HG02610 (cell line): ENCODE results near the gene MTSS2.
"Not testable (repeated sequence)": the region's sequence is repeated elsewhere in the genome, so short reads cannot be mapped to it uniquely, and the experiment has no call there.

Experiments used
- ATAC-seq: cut with Tn5 transposase; IDR thresholded peaks from one replicate; pipeline ENCODE4 v1.9.1; 2021; ENCODE audit warnings: mild to moderate bottlenecking, moderate library complexity; ENCODE audit not compliant: unreplicated experiment

MTSS2 gene

DNA sequence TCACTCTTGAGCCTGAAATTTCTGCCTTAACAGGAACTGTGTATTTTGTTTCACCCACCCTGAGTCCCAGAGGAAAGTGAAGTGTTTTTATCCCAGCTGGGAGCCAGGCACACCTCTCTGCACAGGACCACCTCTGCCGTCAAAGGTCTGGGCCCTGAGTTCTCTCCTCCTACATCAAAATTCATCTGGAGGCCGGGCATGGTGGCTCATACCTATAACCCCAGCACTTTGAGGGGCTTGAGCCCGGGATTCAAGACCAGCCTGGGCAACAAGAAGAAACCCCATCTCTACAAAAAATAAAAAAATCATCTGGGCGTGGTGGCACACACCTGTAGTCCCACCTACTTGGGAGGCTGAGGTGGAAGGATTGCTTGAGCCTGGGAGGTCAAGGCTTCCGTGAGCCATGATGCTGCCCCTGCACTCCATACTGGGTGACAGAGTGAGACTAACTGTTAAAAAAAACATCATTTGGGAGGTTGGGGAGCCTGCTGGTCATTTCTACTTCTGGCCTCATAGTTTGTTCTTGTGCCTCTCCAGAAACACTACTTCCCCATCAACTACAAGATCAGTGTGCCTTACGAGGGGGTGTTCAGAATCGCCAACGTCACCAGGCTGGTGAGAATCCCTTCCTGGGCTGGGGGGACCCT is 29.7 kb downstream of the MTSS2 start:
- no peak for ATAC-seq

DNA sequence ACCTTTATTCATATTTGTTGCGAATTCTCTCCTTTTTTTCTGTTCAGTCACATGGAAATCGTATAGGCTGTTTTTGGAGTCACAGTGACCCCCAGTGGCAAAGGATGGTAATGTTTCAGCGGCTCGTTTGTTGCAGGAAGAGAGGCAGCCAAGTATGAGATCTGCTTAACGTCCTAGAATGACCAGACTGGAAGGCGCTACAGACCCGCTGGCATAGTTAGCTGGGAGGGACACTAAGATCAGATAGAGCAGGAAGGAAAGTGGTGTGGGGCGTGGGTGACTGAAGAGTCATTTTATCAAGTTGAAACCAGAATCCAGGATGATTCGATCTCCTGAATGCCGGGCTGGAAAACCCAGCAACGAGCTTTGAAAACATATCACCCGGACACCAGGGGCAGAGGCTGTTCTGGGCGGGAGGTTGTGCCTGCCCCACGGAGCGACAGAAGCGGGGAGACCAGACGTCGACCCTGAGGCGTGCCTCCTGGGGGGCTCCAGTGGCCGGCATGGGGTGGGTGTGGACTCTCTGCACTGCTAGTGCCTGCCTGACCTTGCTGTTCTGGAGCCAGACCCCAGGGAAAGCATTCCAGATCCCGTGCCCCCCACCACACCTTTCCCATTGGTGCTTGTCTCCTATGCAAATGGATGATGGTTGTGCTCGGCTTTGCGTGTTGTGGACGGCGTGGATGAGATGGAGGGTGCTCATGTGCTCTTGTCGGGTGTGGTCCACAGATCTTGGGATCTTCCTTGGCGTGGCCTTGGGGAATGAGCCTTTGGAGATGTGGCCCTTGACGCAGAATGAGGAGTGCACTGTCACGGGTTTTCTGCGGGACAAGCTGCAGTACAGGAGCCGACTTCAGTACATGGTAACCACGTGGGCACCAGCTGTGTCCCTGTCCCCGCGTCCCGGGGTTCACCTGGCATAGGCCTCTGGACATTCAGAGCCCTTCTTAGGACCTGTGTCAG is 31.8 kb downstream of the MTSS2 start:
- ATAC-seq: no peak

DNA sequence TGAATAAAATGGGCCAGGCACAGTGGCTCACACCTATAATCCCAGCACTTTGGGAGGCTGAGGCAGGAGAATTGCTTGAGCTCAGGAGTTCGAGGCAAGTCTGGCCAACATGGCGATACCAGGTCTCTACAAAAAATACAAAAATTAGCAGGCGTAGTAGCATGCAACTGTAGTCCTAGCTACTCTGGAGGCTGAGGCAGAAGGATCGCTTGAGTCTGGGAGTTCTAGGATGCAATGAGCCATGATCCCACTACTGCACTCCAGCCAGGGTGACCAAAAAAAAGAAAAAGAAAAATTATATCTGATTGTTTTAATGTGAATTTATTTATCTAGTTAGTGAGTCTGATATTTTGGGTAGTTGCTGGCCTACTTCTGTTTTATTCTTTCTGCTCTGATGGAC is 32.4 kb downstream of the MTSS2 start:
- ATAC-seq: no peak

DNA sequence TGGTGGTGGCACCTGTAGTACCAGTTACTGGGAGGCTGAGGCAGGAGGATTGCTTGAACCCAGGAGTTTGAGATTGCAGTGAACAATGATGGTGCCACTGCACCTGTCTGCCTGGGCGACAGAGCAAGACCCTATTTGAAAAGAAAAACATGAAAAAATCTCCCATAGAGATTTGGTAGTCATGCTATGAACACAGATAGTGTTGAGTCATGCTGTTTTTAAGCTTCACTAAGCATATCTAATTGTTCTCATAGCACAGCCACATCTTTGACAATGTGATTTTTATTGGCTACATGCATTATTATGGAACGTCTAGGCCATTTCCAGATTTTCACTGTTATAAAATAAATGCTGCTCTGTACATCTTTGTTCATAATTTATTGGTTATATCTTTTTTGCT is 33.5 kb downstream of the MTSS2 start:
- ATAC-seq: no peak

DNA sequence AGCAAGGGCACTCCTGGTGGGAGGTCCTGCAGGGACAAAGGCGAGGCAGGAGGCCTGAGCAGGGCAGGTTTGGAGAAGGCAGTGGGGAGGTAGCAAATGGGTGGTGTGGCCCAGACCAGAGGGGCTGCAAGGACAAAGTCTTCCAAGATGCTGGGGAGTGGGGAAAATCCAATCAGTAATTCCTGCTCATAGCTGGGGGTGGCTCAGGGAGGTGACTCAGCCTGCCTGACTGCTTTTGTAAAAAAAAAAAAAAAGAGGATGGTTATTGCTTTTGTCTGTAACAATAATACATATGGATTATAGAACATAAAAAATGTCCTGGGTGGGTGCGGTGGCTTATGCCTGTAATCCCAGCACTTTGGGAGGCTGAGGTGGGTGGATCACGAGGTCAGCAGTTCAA is 34.3 kb downstream of the MTSS2 start:
- no peak for ATAC-seq

DNA sequence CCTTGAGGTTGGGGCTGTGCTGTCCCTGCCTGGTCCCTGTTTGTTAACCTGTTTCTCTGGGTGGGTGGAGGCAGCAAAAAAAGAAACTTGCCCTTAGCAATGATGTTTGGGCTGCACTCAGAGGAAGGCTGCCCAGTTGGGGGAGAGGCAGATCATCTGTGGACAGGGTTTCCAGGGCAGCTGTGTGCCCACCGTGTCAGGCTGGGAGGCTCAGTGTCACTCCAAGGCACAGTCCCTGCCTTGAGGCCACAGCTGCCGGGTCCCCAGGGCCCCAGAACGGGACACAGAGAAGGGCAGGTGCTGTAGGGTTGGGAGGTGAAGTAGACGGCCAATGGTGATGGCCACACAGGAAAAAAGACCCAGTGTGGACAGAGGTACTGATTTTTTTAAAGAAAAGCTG is 35.6 kb downstream of the MTSS2 start:
- ATAC-seq: no peak

DNA sequence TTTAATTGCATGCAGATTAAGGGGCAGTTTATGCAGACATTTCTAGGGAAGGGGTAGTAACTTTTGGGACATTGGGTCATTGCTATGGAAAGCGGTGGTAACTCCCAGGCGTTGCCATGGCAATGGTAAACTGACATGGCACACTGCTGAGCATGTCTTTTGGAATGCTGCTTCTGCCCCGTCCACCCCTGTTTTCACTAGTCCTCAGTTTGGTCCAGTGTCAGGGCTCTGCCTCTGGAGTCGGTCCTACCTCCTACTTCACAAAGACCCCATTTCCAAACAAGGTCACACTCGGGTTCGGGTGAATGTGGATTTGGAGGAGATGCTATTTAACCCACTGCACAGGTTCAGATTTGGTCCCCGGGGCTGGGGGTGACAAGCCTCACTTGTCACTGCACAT is 36.6 kb downstream of the MTSS2 start:
- no peak for ATAC-seq

DNA sequence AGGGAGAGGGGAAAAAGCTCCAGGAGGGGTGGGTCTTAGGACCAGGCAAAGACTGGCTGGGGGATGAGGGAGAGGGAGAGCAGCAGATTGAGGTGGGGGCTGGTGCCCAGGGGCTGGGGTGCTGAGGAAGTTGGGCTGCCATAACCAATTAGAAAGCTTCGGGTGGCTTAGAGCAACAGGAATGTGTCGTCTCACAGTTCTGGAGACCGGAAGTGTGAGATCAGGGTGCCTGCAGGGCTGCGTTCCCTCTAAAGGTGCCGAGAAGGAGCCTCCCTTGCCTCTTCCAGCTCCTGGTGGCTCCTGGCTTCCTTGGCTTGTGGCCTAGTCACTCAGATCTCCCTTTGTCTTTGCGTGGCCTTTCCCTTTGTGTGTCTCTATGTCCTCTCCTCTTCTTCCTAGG is 37.2 kb downstream of the MTSS2 start:
- no peak for ATAC-seq

DNA sequence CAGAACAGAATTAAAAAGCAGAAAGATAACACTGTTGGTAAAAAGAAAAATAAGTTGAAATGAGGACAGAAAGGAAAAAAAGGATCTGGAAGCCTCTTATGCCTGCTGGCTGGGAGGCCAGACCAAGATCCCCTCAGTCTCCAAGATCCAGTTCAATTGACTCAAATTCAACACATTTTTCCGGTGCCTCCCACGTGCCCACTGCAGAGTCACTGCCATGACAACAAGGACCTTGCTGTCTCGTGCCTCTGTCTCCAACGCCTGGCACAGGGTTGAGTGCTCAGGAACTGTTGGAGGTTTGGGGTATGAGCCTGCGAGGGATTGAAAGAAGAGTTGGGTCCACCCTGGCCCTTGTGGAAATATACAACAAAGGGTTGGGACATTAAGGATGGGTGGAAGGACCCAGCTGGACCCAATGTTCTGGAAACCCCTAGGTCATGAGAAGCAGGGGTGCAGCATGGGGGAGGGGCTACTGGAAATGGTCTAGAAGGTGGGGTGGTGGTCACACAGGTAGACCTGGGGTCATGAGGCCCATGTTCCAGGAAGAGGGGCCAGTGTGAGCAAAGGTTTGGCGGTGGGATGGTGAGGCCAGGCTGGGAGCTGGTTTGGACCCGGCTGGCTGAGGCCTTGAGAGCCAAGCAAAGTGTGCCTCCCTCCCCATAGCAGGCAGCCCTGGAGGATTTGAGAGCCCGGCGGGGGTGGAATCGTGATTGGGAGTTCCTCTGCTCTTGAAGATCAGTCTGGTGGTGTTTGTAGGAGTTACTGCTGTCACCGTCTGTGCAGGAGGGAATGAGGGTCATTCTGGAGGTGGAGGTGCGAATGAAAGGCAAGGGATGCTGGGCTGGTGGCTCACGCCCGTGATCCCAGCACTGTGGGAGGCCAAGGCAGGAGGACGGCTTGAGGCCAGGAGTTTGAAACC is 38.2 kb downstream of the MTSS2 start:
- ATAC-seq: no peak

DNA sequence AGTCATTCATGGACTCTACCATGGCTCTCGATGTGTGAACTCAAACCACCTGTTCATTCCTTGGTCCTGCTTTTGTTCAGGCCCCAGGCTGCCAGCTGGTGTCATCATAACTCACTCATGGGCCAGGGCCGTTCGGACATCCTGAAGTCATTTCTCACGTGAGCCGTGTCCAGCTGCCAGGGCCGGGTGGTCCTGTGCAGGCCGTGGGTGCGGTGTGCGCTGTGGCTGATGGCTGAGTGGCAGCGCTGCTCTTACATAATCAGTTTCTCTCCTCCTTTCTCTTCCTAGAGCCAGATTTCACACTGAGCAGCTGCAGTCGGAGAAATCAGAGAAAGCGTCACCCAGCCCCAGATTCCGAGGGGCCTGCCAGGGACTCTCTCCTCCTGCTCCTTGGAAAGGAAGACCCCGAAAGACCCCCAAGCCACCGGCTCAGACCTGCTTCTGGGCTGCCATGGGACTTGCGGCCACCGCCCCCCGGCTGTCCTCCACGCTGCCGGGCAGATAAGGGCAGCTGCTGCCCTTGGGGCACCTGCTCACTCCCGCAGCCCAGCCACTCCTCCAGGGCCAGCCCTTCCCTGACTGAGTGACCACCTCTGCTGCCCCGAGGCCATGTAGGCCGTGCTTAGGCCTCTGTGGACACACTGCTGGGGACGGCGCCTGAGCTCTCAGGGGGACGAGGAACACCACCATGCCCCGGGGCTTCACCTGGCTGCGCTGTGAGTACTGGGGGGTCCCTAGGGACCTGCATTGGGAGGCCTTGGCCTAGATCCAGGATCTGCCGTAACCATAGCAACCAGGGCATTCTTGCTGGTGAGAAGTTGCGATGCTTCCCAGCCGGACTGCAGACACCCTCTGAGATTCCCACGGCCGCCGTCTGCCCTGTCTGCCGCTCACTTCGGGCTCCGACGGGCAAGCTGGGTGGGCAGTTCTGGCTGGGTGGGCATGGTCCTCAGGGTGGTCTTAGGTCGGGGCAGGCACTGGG is 39.3 kb downstream of the MTSS2 start, which contains the start of gene IL34:
IL34 (plus strand) TSS at position 300 of the 982 bp plus-strand sequence; CDS start at position 689, 389 bp downstream.
- no peak for ATAC-seq

DNA sequence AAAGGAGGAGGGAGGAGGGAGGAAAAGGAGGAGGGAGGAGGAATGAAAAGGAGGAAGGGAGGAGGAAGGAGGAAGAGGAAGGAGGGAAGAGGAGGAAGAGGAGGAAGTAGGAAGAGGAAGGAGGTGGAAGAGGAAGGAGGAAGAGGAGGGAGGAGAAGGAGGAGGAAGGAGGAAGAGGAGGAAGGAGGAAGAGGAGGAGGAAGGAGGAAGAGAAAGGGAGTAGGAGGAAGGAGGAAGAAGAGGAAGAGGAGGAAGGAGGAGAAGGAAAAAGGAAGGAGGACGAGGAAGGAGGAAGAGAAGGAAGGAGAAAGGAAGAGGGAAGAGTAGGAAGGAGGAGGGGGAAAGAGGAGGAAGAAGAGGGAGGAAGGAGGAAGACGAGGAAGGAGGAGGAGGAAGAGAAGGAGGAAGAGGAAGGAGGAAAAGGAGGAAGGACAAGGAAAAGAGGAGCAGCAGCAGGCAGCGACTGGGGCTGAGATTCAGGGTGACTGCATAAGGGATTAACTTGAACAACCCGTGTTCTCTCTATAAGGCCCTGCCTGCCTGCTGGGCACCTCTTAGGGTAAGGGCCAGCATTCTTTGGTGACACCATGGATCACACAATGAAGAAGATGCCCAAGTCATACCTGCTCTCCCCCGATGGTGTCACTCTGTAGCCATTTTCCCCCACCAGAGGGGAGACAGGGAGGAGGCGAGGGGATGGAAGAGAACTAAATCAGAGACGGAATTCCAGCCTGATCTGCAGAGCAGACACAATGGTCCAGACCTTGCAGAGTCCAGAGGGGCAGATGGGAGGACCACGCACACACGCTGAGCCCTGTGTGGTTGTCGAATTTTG is 40.9 kb downstream of the MTSS2 start:
- no peak for ATAC-seq

DNA sequence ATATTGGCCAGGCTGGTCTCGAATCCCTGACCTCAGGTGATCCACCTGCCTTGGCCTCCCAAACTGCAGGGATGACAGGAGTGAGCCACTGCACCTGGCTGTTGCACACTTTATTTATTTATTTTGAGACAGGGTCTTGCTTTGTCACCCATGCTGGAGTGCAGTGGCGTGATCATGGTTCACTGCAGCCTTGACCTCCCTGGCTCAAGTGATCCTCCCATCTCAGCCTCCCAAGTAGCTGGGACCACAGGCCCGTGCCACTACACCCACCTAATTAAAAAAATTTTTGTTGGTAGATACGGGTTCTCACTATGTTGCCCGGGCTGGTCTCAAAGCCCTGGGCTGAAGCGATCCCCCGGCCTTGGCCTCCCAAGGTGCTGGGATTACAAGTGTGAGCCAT is 42.6 kb downstream of the MTSS2 start:
- ATAC-seq: not testable (repeated sequence)

DNA sequence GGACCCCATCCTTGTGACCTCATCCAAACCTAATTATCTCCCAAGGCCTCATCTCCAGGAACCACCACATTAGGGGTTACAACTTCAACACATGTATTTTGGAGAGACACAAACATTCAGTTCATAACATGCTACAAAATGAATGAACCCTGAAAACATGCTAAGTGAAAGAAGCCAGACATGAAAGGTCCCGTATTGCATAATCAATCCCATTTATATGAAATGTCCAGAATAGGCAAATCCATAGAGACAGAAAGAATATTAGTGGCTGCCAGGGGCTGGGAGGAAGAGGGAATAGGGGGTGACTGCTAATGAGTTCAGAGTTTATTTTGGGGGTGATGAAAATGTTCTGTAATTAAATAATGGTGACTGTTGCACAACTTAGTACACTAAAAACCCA is 43.2 kb downstream of the MTSS2 start:
- no peak for ATAC-seq

DNA sequence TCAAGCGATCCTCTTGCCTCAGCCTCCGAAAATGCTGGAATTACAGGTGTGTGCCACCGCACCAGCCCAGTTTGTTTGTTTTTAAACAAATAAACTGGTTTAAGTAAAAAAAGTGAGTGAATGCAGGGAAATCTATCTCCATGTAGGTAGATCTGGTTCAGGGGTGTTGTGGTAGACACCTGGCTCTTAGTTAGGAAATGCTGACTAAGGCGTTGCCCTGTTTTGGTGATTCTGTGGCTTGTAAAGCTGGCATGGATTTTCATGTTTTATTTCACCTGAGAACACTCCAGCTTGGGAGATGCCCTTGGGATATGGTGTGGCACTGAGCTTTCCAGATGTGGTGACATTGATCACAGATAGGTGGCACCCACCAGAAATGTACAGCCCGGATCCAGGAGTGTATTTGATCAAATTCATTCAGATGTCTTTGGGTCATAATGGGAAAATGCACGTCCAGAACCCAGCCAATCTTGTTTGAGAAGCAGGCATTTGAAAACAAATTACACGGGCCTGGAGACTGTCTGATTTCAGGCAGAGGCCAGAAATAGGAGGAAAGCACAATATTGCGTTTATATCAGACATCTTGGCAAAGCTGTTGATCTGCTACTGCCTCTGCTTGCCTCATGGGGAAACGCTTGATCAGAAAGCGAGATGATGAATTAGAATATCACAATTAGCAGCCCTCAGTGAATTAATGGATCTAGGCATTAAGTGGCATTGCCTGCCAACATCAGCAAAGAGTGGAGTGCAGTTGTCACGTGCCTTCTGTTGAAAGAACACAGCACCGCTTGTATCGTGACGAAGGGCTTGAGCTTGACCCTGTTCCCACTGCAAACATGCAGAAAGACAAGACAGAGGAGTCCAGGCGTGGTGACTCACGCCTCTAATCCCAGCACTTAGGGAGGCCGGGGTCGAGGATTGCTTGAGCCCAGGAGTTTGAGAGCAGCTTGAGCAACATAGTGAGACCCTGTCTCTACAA is 46.8 kb downstream of the MTSS2 start:
- no peak for ATAC-seq
